HG03175 (cell line): ENCODE data around the gene DHCR24.

ENCODE experiments used
- ATAC-seq: cut with Tn5 transposase; IDR thresholded peaks from one replicate; pipeline ENCODE4 v1.9.1; 2021; ENCODE audit warnings: mild to moderate bottlenecking, moderate library complexity; ENCODE audit not compliant: unreplicated experiment

Gene DHCR24

DNA sequence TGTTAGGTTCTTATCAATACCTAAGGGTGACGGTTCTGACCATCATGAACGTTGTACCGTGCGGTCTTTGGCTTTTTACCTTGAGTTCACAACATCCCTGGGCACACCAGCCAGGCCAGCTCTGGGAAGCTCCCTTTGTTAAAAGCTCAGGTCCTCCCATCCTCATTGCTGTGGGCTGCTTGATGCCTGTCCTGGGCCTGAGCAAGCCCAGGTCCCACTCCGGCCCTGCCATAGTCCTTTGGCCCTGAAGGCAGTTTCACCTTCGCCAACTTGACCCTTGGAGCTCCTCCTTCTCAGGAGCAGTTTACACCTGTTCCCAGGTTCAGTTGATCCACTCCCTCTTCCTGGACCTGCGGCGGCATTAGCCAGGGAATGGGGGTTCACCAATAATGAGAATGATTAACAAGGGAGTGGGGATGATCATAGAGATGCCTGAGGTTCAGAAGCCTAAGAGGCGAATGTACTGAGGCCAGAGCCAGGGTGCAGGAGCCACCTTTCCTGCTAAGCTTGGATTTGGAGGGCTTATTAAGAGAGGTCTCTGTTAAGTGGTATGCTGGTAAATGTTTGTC is 40.2 kb downstream of the DHCR24 start:
- no peak for ATAC-seq

DNA sequence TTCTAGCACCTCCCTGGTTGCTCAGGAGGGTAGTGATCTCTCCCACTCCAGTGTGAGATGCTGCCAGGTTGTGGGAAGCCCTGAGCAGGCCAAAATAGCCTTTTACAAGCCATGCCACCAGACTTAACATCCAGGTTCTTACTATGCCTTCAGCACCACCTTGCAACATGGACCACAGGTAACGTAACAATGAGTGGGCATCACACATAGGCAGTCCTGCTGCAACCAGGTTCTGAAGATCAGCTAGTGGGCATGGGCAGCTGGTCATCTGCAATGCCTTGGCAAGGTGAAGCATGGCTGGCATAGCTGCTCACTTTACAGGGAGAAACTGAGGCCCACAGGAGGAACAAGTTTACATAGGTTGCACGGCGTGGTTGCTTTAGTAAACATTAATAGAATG is 40.7 kb downstream of the DHCR24 start:
- no peak for ATAC-seq

DNA sequence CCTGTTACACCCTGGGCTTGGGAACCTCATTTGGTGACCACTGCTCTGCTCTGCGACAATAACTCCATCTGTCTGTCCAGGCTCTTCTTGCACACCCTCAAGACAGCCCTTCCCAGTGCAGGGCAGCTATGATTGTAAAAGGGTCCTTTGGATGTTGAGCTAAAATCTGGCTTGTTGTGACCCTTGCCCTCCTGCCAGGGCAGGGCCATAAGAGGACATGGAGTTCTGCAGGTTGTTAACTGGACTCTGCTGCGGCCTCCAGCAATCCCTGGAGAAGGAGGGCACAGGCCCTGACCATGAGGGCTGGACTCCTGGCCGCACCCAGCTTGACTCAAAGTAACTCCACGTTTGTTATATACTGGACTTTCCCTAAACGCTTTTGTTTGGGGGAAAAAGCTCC is 41.2 kb downstream of the DHCR24 start:
- ATAC-seq = no peak

DNA sequence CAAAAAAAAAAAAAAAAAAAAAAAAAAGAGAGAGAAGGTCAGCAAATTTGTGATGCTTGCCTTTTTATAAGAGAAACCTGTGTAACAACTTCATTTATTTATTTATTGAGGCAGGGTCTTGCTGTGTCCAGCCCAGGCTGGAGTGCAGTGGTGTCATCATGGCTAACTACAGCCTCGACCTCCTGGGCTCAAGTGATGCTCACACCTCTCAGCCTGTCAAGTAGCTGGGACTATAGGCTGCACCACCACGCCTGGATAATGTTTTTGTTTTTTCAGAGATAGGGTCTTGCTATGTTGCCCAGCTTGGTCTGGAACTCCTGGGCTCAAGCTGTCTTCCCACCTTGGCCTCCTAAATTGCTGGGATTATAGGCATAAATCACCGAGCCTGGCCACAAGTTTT is 42.4 kb downstream of the DHCR24 start:
- no peak for ATAC-seq

DNA sequence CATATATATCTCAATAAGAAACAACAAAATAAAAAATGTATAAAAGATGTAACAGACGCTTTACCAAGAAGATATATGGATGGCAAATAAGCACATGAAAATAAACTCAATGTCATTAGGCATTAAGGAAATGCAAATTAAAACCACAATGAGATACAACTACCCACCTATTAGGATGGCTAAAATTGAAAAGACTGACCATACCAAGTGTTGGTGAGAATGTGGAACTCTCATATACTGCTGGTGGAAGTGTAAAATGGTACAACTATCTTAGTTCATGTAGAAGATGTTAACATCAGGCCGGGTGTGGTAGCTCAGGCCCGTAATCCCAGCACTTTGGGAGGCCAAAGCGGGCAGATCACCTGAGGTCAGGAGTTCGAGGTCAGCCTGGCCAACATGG is 43.5 kb downstream of the DHCR24 start:
- no peak for ATAC-seq

DNA sequence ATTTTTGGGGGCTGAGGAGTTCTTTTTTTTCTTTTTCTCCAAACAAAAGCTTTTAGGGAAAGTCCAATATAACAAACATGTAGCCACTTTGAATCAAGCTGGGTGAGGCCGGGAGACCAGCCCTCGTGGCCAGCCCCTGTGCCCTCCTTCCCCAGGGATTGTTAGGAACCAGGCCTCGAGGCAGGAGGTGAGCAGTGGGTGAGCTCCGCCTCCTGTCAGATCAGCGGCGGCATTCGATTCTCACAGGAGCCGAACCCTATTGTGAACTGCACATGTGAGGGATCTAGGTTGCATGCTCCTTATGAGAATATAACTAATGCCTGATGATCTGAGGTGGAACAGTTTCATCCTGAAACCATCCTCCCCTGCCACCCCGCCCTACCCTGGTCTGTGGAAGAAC is 44.0 kb downstream of the DHCR24 start:
- ATAC-seq = no peak

DNA sequence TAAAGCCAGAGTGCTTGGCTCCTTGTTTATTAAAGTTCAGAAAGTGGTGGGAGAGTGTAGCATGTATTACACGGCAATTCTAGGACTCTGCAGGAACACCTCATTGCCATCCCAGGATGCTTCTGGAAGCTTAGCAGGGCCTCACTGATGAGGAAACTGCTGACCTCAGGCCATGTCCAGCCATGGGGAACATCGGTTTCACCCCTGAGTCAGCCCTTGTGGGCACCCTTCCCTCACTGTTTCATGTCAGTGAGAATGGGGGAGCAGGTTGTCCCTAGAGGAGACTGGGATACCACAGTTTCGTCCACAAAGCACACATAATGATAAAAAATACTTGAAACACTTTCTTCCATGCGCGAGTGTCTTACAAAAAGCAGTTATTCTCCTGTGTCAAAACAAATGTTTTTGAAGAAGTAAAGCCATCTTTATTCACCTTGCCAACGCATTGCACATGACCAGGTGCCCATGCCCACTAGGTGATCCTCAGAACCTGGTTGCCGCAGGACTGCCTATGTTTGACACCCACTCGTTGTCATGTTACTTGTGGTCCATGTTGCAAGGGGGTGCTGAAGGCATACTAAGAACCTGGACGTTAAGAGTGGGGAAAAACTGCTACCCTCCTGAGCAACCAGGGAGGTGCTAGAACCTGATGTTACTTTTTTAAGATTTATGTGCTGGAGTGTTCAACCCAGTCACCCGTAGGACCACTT is 44.6 kb downstream of the DHCR24 start:
- no peak for ATAC-seq

DNA sequence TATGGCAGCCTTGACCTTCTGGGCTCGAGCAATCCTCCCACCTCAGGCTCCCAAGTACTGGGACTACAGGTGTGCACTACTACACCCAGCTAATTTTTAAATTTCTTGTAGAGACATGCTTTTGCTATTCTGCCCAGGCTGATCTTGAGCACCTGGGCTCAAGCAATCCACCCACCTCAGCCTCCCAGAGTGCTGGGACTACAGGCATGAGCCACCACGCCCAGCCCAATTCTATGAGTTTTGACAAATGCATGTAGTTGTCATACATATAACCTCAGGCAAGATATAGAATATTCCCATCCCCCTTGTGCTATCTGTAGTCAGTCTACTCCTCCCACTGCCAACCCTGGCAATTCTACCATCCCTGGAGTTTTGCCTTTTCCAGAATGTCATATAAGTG is 47.2 kb downstream of the DHCR24 start:
- ATAC-seq = no peak

DNA sequence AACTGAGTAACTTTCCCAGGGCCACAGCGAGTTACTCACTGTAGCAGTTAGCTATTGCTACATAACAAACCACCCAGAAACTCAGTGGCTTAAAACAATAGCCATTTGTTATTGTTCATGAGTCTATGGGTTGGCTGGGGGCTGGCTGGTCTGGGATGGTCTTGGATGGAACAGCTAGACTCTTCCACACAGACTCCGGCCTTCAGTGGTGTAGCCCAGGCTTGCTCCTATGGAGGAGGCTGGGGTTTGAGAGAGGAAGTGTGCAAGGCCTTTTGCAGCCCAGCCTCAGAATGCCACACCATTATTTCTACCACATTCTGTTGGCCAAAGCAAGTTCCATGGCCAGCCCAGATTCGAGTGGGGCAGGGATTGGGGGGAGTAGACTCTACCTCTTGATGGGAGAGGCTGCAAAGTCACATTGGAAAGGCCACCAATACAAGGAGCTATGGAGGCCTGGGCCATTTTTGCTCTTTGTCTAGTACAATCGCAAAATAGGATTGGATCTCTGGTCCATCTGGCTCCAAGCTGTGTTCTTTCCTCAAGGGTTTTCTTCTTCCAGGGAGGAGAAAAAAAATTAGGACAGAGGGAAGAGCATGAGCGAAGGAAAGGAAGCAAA is 48.3 kb downstream of the DHCR24 start:
- ATAC-seq = no peak

DNA sequence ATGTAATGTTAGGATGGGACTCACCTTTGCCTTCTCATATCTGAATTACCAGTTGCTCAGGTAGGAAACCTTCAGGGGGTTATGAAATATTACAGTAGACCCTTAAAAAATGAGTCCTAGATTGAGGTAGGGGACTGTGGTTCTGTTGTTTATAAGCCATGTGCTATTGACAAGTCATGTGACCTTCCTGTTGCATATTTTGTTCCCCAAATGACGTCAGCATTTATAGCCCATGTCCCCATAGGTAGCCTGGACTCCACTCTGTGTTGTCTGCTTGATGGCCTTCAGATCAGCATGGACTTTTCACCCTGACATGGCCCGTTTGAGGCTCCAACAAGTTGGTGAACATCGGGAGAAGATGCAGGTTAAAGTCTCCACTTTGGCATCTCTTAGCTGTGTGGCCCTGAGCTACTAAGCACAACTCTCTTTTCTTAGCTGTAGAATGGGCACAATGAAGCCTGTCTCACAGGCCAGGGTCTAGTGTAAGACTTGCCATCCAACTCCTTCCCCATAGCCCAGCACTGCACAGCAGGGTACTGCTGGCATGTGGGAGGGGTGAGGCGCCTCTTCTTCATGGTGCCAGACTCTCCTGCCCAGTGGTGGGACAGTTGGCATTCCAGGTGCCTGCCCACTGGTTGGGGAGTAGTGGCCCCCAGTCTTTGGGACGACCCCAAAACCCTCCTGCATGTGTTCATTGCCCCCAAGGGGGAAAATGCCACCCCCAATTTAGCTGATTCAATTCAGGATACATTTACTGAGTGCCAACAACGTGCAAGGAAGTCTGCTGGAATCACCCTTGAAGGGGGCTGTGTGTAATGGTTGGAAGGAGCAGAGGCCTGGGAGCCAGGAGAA is 49.8 kb downstream of the DHCR24 start:
- ATAC-seq = no peak

DNA sequence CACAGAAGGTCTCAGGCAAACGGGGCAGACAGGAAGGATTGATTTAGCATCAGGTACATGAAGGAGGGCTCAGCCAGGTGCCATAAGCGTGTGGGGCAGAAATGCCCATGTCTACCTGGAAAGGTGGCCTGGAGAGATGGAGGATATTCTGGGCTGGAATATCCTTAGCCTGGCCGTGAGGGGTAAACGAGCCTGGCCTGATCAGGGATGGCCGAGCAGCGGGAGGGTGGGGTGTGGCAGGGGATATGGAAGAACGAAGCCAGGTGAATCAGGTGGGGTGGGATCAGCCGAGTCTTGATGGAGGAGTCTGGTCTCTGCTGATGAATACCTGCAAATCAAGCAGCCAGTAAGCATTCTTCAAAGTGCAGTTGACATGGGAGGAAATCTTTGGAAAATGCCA is 50.4 kb downstream of the DHCR24 start:
- ATAC-seq = no peak

DNA sequence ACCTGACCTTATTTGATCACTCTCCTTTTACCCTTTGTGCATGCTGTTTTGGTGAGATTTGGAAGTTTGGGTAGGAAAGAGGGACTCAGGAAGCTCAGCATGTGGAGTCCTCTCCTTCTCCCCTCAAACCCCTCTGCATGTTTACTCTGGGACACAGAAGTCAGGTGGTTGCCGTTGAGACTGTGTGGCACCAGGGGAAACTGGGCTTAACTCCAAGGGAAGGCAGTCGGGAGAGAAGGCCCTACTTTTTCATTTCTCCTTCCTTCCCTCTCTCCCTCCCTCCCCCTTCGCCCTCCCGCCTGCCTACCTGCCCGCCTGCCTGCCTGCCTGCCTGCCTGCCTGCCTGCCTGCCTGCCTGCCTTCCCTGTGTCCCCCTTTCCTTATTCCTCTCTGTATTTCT is 51.0 kb downstream of the DHCR24 start:
- no peak for ATAC-seq

DNA sequence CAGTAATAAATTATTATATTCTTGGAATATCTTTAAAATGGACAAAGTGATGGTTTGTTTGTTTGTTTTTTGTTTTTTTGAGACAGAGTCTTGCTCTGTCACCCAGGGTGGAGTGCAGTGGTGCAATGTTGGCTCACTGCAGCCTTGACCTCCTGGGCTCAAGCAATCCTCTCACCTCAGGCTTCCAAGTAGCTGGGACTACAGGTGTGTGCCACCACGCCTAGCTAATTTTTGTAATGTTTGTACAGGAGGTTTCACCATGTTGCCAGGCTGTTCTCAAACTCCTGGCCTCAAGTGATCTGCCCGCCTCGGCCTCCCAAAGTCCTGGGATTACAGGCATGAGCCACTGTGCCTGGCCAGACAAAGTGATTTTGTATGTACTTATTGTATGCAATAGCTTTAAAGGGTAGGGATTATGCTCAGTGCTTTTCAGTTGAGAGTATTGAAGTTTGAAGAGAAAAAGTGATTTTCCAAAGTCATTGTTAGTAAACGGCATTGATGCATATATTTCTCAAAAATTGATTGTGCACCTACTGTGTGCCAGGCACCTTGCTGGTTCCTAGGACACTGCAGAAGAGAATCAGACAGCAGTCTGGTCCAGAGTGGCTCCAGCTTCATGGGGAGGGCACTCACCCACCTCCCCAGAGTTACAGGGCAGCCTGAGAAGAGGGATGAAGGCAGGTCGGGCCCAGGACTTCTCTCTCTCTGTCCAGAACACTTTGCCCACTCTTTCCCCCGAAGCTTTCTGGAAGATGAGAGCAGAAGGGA is 51.7 kb downstream of the DHCR24 start:
- ATAC-seq = no peak

DNA sequence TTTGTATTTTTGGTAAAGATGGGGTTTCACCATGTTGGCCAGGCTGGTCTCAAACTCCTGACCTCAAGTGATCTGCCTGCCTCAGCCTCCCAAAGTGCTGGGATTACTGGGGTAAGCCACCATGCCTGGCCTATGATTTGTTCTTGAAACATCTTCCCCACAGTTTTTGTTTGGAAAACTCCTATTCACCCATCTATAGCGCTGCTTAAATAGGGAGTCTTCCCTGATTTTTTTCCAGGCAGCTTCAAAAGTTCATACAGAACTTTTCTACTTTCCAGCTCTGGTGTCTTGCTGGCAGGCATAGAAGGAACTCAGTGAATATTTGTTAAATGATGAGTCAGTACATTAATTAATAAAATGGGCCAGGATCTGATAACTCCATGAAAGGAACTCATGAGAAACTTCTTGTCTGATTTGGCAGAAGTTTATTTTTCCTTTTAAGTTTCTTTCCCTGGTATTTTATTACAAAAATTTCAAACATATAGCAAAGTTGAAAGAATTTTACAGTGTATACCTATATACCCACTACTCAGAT is 52.9 kb downstream of the DHCR24 start:
- no peak for ATAC-seq

DNA sequence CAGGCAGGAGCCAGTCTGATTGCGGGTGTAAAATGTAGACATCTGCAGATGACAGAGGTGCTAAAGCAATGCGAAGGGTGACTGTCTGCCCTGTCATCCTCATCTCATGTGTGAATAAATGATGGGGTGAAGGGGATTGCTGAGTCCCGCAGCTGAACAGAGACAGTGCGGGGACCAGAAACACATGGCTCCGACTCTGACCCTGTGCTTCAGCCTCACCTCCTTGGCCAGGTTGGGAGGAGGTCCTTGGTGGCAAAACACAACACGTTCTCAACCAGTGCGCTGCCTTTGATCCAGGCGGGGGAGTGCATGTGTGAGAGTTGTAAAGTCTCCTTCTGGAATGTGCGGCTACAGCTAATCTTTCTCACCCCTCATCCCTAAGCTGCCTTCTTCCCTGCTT is 53.9 kb downstream of the DHCR24 start:
- no peak for ATAC-seq

DNA sequence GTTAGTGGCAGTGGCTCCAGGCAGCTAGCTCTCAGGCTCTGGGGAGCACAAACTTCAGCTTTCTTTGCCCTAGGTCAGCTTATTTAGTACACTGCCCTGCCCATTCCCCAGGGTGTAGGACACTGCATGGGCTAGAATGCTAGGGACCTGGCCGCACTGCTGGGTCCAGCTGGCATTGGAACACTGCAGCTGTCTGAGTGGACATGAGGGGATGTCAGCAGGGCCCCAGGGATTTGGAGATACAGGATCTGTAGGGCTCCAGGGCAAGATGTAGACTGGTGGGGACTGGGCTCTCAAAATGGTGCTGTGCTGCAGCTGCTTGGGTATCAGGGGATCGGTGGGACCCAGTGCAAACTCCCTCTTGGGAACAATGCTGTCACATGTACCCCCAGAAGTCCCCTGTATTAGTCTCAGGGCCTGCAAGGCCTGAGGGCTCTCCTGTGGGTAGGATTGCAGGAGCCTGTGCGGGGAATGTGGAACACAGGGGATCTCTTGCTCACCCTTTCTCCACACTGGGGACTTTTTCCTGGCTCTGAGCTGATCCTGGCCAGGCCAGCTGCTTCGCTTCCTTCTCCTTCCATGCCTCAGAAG is 60.7 kb downstream of the DHCR24 start:
- ATAC-seq = no peak

DNA sequence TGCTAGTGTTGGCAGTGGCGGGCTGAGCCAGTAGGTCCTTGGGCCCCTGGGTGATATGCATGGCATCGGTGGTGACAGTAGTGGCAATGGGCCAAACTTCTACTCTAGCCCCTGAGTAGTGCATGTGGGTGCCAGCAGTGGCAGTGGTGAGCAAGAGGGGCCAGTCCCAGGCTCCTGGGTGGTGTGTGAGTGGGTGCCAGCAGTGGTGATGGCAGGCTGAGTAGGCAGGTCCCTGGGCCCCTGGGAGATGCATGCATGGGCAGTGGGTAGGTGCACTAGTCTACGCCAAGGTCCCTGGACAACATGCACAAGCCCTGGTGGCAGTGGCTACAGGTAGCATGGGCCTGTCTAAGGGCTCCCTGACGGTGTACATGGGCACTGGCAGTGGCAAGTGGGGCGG is 61.3 kb downstream of the DHCR24 start:
- no peak for ATAC-seq

DNA sequence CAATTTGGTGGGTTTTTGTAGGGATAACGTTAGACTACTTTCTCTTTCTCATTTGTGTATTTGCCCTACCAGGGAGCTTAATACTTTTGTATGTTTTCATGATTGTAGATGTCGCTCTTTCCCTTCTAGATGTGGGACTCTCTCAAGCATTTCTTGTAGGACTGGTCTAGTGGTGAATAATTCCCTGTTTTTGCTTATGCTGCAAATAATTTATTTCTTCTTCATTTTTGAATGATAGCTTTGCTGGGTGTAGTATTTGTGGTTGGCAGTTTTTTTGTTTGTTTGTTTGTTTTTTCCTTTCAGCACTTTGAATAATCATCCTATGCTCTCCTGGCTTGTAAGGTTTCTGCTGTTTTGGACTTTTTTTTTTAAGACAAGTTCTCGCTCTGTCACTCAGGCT is 63.3 kb downstream of the DHCR24 start:
- no peak for ATAC-seq

DNA sequence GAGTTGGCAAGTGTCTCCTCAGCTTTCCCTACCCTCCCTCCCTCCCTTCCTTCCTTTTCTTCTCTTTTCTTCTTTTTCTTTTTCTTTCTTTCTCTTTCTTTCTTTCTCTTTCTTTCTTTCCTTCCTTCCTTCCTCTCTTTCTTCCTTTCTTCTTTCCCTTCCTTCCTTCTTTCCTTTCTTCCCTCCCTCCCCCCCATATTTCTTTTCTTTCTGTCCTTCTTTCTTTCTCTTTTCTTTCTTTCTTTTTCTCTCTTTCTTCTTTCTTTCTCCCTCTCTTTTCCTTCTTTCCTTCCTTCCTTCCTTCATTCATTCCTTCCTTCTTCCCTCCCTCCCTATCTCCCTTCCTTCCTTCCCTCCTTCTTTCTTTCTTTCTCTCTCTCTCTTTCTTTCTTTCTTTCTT is 67.3 kb downstream of the DHCR24 start:
- no peak for ATAC-seq

DNA sequence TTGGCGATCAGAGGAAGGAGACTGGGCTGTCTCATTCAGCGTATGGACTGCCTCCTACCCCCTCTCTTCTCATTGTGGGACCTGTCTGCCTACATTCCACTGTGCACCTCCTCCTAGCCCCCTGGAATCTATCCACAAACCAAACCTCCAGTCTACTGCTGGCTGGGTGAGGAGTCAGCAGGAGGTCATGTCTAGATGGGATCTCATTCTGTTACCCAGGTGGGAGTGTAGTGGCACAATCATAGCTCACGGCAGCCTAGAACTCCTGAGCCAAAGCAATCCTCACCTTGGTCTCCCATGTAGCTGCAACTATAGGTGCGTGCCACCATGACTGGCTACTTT is 67.8 kb downstream of the DHCR24 start:
- ATAC-seq = no peak
